ENCODE data around the gene LRRC40. TPM values are rescaled to one million over a fixed set of nuclear protein-coding genes. Genes with fewer than 3 reads are reported as not detected.

The LRRC40 gene
- total RNA-seq, 2 donors from 2014 or later = 26.8 to 29.2 TPM

- no peak overlapping the region for H3K9ac ChIP-seq (ENCODE audit: extremely low read depth, low read length, poor library complexity, severe bottlenecking)
- Mint-ChIP-seq H3K4me3 (no peak overlapping the region), H3K9me3 (no peaks in the 10 kb centered on the region), H3K27me3 (ENCODE audit: insufficient read depth) (no peaks in the 10 kb centered on the region), H3K36me3 (ENCODE audit: low read depth) (no peaks in the 10 kb centered on the region), H3K27ac (peak overlapping the region; percentile 18), H3K4me1 (peaks cover 51% of the 10 kb centered on the region)
- DNase-seq = peak; percentile 50
- peak; percentile 51 for TF ChIP-seq CTCF (conservative IDR thresholded peaks at IDR 0.05)
- H3K4me1 ChIP-seq (ENCODE audit: control insufficient read depth, insufficient read depth, low read length) = peaks cover 25% of the 10 kb centered on the region
- H3K36me3 ChIP-seq (ENCODE audit: control insufficient read depth, insufficient read depth, low read length) = peaks cover 10% of the 10 kb centered on the region
- H3K9me3 ChIP-seq (ENCODE audit: control insufficient read depth, low read length) = no peaks in the 10 kb centered on the region
- no peaks in the 10 kb centered on the region for H3K27me3 ChIP-seq (ENCODE audit: control insufficient read depth, insufficient read depth, low read length, poor library complexity, severe bottlenecking)
- H3K4me3 ChIP-seq (ENCODE audit: low read length) = peak overlapping the region; percentile 48
- H3K27ac ChIP-seq (ENCODE audit: low read depth, low read length) = no peak overlapping the region
- WGBS, 2 experiments (ENCODE audit: insufficient coverage in 1 of 2, insufficient read length in 1 of 2) = 61 to 74% methylated on average over 2 to 3 of the region's 3 CpGs
Measured at GRCh38 chr1:70140894-70141293, 64.5 kb downstream of the LRRC40 start.

- Histone ChIP-seq H3K36me3 (ENCODE audit: control insufficient read depth, insufficient read depth, low read length) (peaks cover 7% of the 10 kb centered on the region), H3K9ac (ENCODE audit: extremely low read depth, low read length, poor library complexity, severe bottlenecking) (no peak overlapping the region), H3K9me3 (ENCODE audit: control insufficient read depth, low read length) (no peaks in the 10 kb centered on the region), H3K27me3 (ENCODE audit: control insufficient read depth, insufficient read depth, low read length, poor library complexity, severe bottlenecking) (no peaks in the 10 kb centered on the region), H3K4me1 (ENCODE audit: control insufficient read depth, insufficient read depth, low read length) (peaks cover 25% of the 10 kb centered on the region), H3K27ac (ENCODE audit: low read depth, low read length) (no peak overlapping the region), H3K4me3 (ENCODE audit: low read length) (peak overlapping the region; percentile 41)
- Mint-ChIP-seq H3K27me3 (ENCODE audit: insufficient read depth) (no peaks in the 10 kb centered on the region), H3K4me3 (no peak overlapping the region), H3K27ac (no peak overlapping the region), H3K4me1 (peaks cover 51% of the 10 kb centered on the region), H3K9me3 (no peaks in the 10 kb centered on the region), H3K36me3 (ENCODE audit: low read depth) (no peaks in the 10 kb centered on the region)
- no peak for DNase-seq
- TF ChIP-seq CTCF (conservative IDR thresholded peaks at IDR 0.05) = no peak
Measured at GRCh38 chr1:70140343-70140742, 65.0 kb downstream of the LRRC40 start.

GRCh38 chr1:70134148-70134547, 71.2 kb downstream of the LRRC40 start:
- peak overlapping the region; percentile 53 for H3K27ac Mint-ChIP-seq
- WGBS, 2 experiments (ENCODE audit: insufficient coverage in 1 of 2, insufficient read length in 1 of 2) = 47 to 70% methylated on average over 2 to 3 of the region's 3 CpGs
- DNase-seq = peak; percentile 51

More at GRCh38 chr1:70134148-70134547, 71.2 kb downstream of the LRRC40 start:
- H3K36me3 Mint-ChIP-seq (ENCODE audit: low read depth) = no peaks in the 10 kb centered on the region
- Histone ChIP-seq H3K27ac (ENCODE audit: low read depth, low read length) (no peak overlapping the region), H3K9me3 (ENCODE audit: control insufficient read depth, low read length) (no peaks in the 10 kb centered on the region), H3K9ac (ENCODE audit: extremely low read depth, low read length, poor library complexity, severe bottlenecking) (no peak overlapping the region), H3K4me1 (ENCODE audit: control insufficient read depth, insufficient read depth, low read length) (peaks cover 13% of the 10 kb centered on the region), H3K27me3 (ENCODE audit: control insufficient read depth, insufficient read depth, low read length, poor library complexity, severe bottlenecking) (no peaks in the 10 kb centered on the region), H3K36me3 (ENCODE audit: control insufficient read depth, insufficient read depth, low read length) (no peaks in the 10 kb centered on the region), H3K4me3 (ENCODE audit: low read length) (no peak overlapping the region)
- peaks cover 29% of the 10 kb centered on the region for H3K4me1 Mint-ChIP-seq
- TF ChIP-seq CTCF (conservative IDR thresholded peaks at IDR 0.05) = no peak
- H3K27me3 Mint-ChIP-seq (ENCODE audit: insufficient read depth) = no peaks in the 10 kb centered on the region
- no peaks in the 10 kb centered on the region for H3K9me3 Mint-ChIP-seq
- peak overlapping the region; percentile 14 for H3K4me3 Mint-ChIP-seq

Measured in endodermal cell (in vitro differentiated cells).